ENCODE measurements around the gene TPD52L1.

TPD52L1 gene

GRCh38 chr6:125312950-125313349 lies 159.4 kb downstream of the TPD52L1 start:
- DNase-seq = no peak

Data from NCI-H1694 treated with DMSO at 0.1 percent for 48 hours (cell line).